H1 (cell line): ENCODE data around the gene RASAL2. TPM values are rescaled to one million over a fixed set of nuclear protein-coding genes. Genes with fewer than 3 reads are reported as not detected.

Experiments
- ASH2L ChIP-seq: fragments of 200-600, 300-600 bp; sonication (generic); IDR thresholded peaks from one replicate; pipeline ENCODE4 v1.7.1; 2017; ENCODE audit warnings: low read length
- BRCA1 ChIP-seq: IDR thresholded peaks from 2 replicates; pipeline ENCODE4 v1.6.1; 2012; ENCODE audit warnings: low read depth, low read length, improper control_type of control experiment
- GABPA ChIP-seq: IDR thresholded peaks from 2 replicates; pipeline ENCODE4 v1.6.1; 2011; ENCODE audit warnings: mild to moderate bottlenecking, low read length, moderate library complexity, borderline replicate concordance; ENCODE audit not compliant: insufficient read depth
- JUN ChIP-seq: IDR thresholded peaks from 2 replicates; pipeline ENCODE4 v1.6.1; 2011; ENCODE audit warnings: low read depth, mild to moderate bottlenecking, improper control_type of control experiment, low read length
- JUND ChIP-seq: IDR thresholded peaks from 2 replicates; pipeline ENCODE4 v1.6.1; 2011; ENCODE audit warnings: mild to moderate bottlenecking, improper control_type of control experiment, low read length
- RBBP5 ChIP-seq: IDR thresholded peaks from 2 replicates; pipeline ENCODE4 v1.7.1; 2012; ENCODE audit warnings: low read depth, mild to moderate bottlenecking, inconsistent platforms, low read length, moderate library complexity, borderline replicate concordance
- SIX5 ChIP-seq: IDR thresholded peaks from 2 replicates; pipeline ENCODE4 v1.6.1; 2011; ENCODE audit warnings: mild to moderate bottlenecking, low read depth, low read length
- polyA plus RNA-seq, 7 experiments: library from polyadenylated mRNA; depleted of rRNA in 3 of 7; stranded (reverse) in 5 of 7; unstranded in 2 of 7; fragments of >200 nt in 5 of 7; fragments of 200-250 nt in 2 of 7; gene quantifications; 1 replicate in 5 of 7; 2 replicates in 1 of 7; 4 replicates in 1 of 7; pipeline versions ENCODE4 v1.2.1 to v1.2.3, GENCODE V29; 2011 to 2013; ENCODE audit warnings: missing spikeins in 2 of 7, mixed read lengths in 2 of 7
- total RNA-seq: library from RNA; stranded (reverse); fragmentation: NEBNext Ultra II Directional; extraction: Animal tissue kit (Norgen Biotek cat#: 25700); gene quantifications from 2 replicates; pipeline ENCODE4 v1.2.1, GENCODE V29; 2021
- TF ChIP-seq, protein P1 (sequence below): fragments of 300-600 bp; sonication (generic); IDR thresholded peaks from 2 replicates; pipeline ENCODE4 v1.7.1; 2012; ENCODE audit warnings: low read length, moderate library complexity, mild to moderate bottlenecking, inconsistent platforms; ENCODE audit not compliant: insufficient replicate concordance

Gene RASAL2
- total and polyA plus RNA-seq, 2 of the 8 experiments (the other 6 are each of a cell fraction or from before 2014, with no cell fraction given) = 15.9 to 32.5 TPM

DNA sequence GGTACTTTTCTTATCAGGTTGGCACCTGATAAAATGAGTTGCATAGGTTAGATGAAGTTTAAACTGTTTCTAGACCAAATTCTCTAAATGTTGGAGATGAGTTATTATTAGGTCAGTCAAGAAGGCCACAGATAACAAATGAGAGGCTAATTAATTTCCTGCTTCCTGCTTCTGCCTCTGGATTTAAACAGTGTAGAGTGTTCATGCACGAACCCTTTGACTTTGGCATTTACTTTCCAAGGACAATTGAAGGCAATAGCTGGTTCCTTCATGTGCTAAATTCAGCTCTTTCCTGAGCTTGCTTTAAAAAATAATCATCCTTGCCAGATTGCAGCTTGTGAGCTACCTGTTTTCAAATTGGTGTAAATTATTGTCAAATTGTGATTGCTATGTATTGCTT lies 80.6 kb downstream of the RASAL2 start (continued):
- TF ChIP-seq, protein P1, sequence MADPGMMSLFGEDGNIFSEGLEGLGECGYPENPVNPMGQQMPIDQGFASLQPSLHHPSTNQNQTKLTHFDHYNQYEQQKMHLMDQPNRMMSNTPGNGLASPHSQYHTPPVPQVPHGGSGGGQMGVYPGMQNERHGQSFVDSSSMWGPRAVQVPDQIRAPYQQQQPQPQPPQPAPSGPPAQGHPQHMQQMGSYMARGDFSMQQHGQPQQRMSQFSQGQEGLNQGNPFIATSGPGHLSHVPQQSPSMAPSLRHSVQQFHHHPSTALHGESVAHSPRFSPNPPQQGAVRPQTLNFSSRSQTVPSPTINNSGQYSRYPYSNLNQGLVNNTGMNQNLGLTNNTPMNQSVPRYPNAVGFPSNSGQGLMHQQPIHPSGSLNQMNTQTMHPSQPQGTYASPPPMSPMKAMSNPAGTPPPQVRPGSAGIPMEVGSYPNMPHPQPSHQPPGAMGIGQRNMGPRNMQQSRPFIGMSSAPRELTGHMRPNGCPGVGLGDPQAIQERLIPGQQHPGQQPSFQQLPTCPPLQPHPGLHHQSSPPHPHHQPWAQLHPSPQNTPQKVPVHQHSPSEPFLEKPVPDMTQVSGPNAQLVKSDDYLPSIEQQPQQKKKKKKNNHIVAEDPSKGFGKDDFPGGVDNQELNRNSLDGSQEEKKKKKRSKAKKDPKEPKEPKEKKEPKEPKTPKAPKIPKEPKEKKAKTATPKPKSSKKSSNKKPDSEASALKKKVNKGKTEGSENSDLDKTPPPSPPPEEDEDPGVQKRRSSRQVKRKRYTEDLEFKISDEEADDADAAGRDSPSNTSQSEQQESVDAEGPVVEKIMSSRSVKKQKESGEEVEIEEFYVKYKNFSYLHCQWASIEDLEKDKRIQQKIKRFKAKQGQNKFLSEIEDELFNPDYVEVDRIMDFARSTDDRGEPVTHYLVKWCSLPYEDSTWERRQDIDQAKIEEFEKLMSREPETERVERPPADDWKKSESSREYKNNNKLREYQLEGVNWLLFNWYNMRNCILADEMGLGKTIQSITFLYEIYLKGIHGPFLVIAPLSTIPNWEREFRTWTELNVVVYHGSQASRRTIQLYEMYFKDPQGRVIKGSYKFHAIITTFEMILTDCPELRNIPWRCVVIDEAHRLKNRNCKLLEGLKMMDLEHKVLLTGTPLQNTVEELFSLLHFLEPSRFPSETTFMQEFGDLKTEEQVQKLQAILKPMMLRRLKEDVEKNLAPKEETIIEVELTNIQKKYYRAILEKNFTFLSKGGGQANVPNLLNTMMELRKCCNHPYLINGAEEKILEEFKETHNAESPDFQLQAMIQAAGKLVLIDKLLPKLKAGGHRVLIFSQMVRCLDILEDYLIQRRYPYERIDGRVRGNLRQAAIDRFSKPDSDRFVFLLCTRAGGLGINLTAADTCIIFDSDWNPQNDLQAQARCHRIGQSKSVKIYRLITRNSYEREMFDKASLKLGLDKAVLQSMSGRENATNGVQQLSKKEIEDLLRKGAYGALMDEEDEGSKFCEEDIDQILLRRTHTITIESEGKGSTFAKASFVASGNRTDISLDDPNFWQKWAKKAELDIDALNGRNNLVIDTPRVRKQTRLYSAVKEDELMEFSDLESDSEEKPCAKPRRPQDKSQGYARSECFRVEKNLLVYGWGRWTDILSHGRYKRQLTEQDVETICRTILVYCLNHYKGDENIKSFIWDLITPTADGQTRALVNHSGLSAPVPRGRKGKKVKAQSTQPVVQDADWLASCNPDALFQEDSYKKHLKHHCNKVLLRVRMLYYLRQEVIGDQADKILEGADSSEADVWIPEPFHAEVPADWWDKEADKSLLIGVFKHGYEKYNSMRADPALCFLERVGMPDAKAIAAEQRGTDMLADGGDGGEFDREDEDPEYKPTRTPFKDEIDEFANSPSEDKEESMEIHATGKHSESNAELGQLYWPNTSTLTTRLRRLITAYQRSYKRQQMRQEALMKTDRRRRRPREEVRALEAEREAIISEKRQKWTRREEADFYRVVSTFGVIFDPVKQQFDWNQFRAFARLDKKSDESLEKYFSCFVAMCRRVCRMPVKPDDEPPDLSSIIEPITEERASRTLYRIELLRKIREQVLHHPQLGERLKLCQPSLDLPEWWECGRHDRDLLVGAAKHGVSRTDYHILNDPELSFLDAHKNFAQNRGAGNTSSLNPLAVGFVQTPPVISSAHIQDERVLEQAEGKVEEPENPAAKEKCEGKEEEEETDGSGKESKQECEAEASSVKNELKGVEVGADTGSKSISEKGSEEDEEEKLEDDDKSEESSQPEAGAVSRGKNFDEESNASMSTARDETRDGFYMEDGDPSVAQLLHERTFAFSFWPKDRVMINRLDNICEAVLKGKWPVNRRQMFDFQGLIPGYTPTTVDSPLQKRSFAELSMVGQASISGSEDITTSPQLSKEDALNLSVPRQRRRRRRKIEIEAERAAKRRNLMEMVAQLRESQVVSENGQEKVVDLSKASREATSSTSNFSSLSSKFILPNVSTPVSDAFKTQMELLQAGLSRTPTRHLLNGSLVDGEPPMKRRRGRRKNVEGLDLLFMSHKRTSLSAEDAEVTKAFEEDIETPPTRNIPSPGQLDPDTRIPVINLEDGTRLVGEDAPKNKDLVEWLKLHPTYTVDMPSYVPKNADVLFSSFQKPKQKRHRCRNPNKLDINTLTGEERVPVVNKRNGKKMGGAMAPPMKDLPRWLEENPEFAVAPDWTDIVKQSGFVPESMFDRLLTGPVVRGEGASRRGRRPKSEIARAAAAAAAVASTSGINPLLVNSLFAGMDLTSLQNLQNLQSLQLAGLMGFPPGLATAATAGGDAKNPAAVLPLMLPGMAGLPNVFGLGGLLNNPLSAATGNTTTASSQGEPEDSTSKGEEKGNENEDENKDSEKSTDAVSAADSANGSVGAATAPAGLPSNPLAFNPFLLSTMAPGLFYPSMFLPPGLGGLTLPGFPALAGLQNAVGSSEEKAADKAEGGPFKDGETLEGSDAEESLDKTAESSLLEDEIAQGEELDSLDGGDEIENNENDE = no peak
- TF ChIP-seq JUN = no peak
- TF ChIP-seq JUND = no peak
- TF ChIP-seq ASH2L = no peak
- TF ChIP-seq RBBP5 = no peak
- no peak for TF ChIP-seq SIX5
- TF ChIP-seq GABPA = no peak
- no peak for TF ChIP-seq BRCA1
